Measurements from ENCODE around the gene OR2T2.
"Not testable (repeated sequence)": the region's sequence is repeated elsewhere in the genome, so short reads cannot be mapped to it uniquely, and the experiment has no call there.

OR2T2 gene

GRCh38 chr1:248445399-248445798 is at the start of gene OR2T2:
Gene OR2T2 (plus strand): TSS chr1:248445637. CDS start chr1:248452798, 7,161 bp downstream.
- not testable (repeated sequence) for DNase-seq

- no peak for DNase-seq
Observed at GRCh38 chr1:248402748-248403147, 42.7 kb upstream of the OR2T2 start, which contains the start of gene OR2T1. Gene OR2T1 (plus strand): TSS chr1:248403048. CDS start chr1:248406148, 3,100 bp downstream.

GRCh38 chr1:248404024-248404423 is 41.4 kb upstream of the OR2T2 start:
- no peak for DNase-seq

GRCh38 chr1:248406721-248407692 is 38.4 kb upstream of the OR2T2 start:
- DNase-seq, result no peak

GRCh38 chr1:248416226-248416625 is 29.2 kb upstream of the OR2T2 start:
- no peak for DNase-seq

- no peak for DNase-seq
Observed at GRCh38 chr1:248417854-248418253, 27.6 kb upstream of the OR2T2 start.

- no peak for DNase-seq
Observed at GRCh38 chr1:248421384-248421783, 24.1 kb upstream of the OR2T2 start.

- not testable (repeated sequence) for DNase-seq
Observed at GRCh38 chr1:248427526-248428191, 17.8 kb upstream of the OR2T2 start.

- DNase-seq, result not testable (repeated sequence)
Observed at GRCh38 chr1:248428192-248428533, 17.3 kb upstream of the OR2T2 start.

GRCh38 chr1:248431683-248432082 is 13.8 kb upstream of the OR2T2 start:
- DNase-seq, result not testable (repeated sequence)

- DNase-seq, result not testable (repeated sequence)
Observed at GRCh38 chr1:248432201-248432600, 13.2 kb upstream of the OR2T2 start.

GRCh38 chr1:248433811-248434415 is 11.5 kb upstream of the OR2T2 start:
- not testable (repeated sequence) for DNase-seq

- not testable (repeated sequence) for DNase-seq
Observed at GRCh38 chr1:248434913-248435312, 10.5 kb upstream of the OR2T2 start.

GRCh38 chr1:248436303-248436702 is 9.1 kb upstream of the OR2T2 start:
- not testable (repeated sequence) for DNase-seq

- not testable (repeated sequence) for DNase-seq
Observed at GRCh38 chr1:248438668-248439067, 6.8 kb upstream of the OR2T2 start.

- DNase-seq, result not testable (repeated sequence)
Observed at GRCh38 chr1:248439283-248439682, 6.2 kb upstream of the OR2T2 start.

- DNase-seq, result not testable (repeated sequence)
Observed at GRCh38 chr1:248442500-248443277, 2.7 kb upstream of the OR2T2 start.

GRCh38 chr1:248444603-248445002 is 834 bp upstream of the OR2T2 start:
- not testable (repeated sequence) for DNase-seq

GRCh38 chr1:248448409-248449074 is 3.1 kb downstream of the OR2T2 start:
- DNase-seq, result not testable (repeated sequence)

- not testable (repeated sequence) for DNase-seq
Observed at GRCh38 chr1:248449821-248450465, 4.5 kb downstream of the OR2T2 start.

- DNase-seq, result not testable (repeated sequence)
Observed at GRCh38 chr1:248450466-248451145, 5.2 kb downstream of the OR2T2 start.
